CD4-positive, alpha-beta T cell treated with Interleukin-17A for 4 hours (primary cell): ENCODE data around the gene TFF2.
A peak's percentile ranks its signal among the peaks of the same experiment; 100 is the strongest.

Source experiments
- DNase-seq: peaks from one replicate; pipeline ENCODE4 v3.0.0-alpha.2; 2020; ENCODE audit warnings: mixed read lengths

Gene TFF2

DNA sequence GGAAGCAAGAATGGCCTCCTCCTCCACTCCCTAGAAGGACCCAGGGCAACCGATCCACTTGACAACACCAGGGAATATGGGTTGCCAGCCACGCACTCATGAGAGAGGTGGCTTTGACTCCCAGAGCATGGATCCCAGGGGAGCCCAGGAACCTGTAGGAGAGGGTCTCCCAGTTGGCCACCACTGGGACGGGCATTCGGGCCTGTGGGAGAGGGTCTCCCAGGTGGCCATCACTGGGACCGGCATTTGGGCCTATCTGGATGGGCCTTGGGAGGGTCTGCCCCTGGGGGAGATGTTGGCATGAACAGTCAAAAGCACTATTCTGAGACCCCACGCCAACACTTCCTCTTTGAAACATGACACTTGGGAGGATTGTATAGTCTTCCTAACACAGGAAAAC lies 15.0 kb upstream of the TFF2 start:
- no peak for DNase-seq

DNA sequence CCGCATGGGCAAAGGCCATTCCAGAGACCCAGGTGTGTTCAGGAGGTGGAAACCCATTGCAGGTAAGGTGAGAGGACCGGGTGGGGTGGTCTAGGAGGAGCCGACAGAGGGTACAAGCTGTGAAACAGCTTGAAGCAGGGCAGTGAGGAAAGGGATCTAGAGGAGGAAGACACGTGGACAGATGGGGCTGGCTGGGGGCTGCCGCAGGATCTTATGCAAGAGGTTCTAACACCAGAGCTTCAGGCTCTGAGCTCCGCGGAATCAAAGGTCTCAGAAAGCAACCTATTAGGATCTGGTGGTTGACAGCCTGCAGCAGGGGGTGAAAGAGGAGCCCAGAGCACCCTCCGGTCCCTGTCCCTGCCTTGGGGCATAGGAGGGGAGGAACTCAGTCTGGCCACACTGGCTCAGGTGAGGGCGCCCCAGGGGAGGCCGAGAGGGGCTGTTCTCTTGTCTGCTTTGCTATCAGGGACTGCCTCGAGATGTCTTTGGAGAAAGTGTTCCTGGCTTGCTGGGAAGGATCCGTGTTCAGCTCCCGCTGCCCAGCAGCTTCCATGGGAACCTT lies 13.6 kb upstream of the TFF2 start:
- DNase-seq, result no peak

DNA sequence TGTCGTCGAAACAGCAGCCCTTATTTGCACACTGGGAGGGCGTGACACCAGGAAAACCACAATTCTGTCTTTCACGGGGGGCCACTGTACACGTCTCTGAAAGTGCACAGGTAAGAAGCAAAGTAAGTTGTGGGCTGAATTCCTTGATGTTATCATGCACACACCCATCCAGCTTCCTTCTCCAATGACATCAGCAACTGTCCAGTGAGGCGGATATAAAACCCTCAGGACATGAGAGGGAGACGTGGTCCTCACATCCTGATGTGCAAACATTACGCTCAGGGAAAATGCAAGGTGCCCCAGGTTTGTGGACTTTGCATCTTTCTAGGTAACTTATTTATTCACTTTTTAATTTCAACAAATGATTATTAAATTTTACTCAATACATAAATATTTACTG lies 12.5 kb upstream of the TFF2 start:
- no peak for DNase-seq

DNA sequence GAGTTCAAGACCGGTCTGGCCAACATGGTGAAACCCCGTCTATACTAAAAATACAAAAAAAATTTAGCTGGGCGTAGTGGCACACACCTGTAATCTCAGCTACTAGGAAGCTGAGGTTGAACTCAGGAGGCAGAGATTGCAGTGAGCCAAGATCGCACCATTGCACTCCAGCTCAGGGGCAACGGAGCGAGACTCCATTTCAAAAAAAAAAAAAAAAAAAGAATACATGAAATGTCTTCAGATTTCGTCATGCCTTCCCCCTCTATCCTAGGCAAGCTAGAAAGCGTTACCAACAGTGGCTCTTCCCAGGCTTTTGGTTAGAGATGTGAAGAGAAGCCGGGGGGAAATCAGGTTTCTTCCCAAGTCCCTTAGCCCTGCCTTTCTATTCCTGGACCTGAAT lies 11.9 kb upstream of the TFF2 start:
- DNase-seq, result no peak

DNA sequence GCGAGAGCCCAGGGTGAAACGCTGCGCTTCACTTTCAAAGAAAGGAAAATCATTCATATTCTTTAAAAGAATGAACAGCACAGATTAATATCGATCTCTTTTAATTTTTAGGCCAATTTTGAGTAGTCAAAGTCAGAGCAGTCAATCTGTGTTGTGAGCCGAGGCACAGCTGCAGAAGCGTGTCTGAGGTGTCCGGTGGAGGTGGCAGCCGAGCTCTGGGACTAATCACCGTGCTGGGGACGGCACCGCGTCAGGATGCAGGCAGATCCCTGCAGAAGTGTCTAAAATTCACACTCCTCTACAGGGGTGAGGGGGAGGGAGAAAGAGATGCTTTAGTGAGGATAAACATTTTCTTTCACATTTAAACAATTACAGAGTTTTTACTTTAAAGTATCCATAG lies 11.4 kb upstream of the TFF2 start:
- no peak for DNase-seq

DNA sequence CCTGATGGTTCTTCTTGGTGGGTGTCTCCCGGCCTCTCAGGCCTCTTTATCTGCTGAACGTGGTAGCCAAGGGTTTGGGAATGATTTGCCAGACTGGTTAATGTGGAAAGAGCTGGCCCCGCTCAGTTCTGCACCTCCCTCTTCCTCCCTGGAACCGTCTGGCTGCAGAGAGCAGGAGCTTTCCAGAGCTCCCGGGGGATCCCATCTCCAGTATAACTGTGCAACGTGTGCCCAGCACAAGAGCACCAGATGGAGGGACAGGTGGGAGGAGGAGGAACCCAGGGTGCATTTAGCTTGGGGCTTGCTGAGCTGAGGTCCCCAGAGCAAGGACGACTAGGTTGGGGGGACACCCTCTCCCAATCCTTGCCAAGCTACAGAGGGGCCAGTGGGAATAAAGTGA lies 10.5 kb upstream of the TFF2 start:
- DNase-seq, result no peak

DNA sequence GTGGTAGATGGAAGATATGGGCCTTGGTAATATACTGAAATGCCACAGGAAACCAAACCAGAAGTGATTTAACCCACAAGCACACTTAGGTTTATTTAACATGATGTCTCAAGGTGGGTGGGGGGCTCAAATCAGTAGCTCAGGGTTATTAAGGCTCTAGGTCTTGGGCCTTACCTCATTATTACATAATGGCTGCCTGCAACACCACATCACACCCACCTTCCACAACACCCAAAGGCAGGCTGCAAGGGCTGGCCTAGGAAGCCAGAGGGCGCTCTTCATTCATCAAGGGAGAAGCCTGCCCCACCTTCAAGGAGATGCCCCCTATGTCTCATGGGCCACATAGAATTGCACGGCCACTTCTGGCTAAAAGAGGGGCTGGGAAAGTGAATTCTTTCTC lies 9.5 kb upstream of the TFF2 start:
- DNase-seq, result peak; percentile 15

DNA sequence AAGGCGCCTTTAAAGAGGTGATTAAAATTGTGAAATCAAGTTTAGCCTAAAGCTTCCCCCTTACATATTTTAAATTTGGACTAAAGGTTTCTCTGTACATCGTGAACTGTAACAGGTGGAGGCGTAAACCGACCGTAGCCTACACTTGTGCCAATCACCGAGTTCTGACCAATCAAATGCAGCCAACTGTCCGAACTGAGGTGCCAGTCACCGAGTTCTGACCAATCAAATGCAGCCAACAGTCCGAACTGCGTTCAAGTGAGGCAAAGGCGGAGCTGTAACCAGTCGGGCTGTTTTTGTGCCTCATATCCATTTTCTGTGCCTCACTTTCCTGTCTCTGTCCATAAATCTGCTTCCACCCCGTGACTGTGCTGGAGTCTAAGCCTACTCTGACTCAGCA lies 8.1 kb upstream of the TFF2 start:
- DNase-seq, result no peak

DNA sequence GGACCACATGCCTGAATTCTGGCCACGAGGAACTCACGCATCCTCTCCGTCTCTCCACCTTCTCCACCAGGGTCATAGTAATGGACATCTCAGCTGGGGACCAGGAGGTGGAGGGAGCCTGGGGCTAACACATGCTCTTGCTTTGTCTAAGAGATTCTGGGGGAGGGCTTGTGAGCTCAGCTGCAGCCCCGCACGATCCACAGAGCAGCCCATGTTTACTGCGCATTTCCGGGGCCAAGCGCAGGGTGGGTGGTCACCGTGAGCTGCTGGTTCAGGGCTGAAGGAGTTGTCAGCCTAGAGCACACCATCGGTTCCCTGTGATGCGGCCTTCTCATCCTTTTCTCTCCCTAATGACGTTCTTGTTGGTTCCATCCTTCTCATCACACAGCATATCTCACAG lies 7.5 kb upstream of the TFF2 start:
- no peak for DNase-seq

DNA sequence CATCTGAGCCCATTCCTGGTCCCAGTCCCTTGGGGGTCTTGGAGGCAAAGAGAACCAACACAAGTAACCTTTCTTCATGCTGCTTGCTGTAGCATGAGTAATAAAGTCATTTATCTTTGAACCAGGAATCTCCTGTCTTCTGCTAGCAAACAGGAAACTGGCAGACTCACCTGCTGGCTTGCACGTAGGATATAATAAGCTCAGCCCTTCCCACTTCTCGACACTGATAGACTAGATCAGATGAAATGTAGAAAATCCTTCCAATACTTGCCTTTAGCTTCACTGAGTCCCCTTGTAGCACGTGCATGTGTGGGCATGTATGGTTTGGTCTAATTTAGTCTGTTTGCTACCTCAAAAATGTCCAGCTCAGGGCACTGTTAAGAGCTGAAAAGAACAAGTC lies 6.5 kb upstream of the TFF2 start:
- no peak for DNase-seq

DNA sequence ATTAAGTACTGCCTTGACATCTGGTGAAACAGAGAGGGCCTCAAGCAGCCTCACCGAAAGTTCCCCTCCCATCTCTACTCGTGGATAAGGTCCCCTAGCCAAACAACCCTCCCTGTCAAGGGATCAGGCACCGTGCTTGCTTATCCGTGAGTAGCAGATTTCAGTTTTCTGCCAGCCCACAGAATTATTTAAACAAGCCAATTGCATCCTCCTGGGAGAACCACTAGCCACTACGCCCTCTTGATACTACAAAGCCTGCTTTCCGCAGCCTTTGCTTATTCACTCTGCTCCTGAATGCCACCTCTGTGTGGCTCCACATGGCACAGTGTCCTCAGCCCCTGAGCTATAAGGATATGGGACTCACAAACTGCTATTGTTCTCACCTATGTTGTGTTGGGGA lies 5.9 kb upstream of the TFF2 start:
- DNase-seq, result no peak

DNA sequence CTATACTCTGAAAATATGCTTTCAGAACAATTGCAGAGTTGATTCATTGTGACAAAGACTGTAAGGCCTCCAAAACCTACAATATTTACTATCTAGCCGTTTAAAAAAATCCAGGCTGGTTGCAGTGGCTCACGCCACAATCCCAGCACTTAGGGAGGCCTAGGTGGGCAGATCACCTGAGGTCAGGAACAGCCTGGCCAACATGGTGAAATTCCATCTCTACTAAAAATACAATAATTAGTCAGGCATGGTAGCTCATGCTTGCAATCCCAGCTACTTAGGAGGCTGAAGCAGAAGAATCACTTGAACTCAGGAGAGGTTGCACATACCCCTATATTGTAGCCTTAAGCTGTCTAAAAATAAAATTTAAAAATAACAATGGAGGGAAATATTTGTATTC lies 5.3 kb upstream of the TFF2 start:
- no peak for DNase-seq

DNA sequence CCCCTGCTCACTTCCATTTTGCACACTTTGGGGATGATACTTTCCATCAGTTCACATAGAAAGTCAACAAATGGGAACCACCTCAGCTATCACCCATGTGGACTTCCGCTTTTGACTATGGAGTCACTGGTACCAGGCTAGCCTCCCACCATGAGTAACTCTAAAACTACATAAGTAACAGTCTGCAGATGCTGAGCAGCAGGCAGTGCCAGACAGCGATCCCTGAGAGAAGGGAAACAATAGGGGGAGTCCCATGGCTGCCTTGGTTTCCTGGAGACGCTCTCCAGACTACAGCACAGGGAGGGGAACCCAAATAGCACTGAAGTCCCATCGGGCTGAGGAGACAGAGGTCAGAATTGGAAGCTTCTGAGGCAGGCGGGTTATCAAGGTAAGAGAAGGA lies 2.8 kb upstream of the TFF2 start:
- DNase-seq, result no peak

DNA sequence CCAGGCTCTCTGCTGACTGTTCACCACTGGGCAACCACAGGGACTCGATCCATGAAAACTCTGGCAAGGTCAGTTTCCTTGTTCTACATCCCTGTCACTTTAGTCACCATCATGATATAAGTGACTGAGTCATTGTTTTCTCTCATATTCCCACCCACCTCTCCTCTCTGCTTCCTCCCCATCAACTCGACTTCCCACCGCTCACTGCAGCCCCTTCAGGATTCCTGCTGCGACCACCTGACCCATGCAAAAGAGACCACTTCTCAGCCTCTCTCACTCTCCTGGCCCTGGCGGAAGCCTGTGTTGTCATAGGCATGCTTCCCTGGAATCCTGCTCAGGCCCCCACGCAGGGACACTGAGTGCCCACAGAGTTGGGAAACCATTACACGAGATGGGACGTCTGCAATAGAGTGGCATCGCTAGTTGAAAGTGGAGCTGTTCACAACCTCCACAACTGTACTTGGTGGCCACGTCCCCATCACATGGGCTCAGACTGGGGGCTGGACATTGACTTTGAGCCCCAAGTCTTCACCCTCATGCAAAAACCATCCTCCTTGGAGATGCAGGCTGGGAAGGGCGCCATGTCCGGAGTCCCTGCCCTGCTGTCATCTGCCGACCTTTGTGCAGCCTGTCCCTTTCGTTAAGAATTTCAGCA lies 1.8 kb upstream of the TFF2 start:
- DNase-seq, result no peak

DNA sequence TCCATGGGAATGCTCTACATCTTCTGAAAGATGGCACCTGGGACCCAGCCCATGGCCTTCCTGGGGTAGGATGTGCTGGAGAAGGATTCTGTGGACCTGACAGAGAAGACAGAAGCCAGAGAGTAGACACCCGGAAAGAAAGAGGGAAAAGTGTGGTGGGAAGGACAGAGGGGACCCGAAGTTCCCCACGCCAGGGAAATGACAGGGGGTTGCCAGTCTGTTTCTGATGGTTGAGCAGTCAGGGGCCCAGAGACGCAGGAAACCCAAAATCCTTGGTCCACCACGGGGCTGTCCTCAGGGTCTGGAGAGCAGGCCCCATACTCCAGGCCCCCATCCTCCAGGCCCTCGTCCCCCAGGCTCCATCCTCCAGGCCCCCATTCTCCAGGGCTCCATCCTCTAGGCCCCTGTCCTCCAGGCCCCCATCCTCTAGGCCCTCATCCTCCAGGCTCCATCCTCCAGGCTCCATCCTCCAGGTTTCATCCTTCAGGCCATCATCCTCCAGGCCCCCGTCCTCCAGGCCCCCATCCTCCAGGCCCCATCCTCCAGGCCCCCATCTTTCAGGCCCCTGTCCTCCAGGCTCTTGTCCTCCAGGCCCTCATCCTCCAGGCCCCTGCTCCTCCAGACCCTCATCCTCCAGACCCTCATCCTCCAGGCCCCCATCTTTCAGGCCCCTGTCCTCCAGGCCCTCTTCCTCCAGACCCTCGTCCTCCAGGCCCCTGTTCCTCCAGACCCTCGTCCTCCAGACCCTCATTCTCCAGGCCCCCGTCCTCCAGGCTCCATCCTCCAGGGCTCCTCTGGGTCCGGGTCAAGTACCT lies 1.0 kb upstream of the TFF2 start:
- DNase-seq, result no peak

DNA sequence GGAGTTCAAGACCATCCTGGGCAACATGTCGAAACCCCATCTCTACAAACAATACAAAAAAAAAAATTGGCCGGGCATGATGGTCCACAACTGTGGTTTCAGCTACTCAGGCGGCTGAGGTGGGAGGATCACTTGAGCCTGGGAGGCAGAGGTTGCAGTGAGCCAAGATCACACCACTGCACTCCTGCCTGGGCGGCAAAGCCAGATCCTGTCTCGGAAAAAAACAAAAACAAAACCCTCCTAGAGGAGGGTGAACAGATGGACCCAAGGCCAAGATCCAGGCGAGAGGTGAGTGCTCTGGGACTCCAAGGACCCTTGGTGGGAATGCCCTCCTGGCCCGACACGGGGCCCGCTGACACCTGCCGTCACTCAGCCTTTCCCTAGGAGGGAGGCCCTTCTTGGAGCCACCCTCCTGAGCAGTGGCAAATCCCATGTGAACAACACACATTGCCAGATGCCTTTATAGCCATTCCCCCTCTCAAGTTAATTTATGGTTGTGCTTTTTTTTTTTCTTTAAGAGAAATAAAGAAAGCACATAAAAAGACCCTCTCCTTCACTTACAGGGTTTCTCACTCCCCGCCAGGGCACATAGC lies 380 bp downstream of the TFF2 start:
- no peak for DNase-seq

DNA sequence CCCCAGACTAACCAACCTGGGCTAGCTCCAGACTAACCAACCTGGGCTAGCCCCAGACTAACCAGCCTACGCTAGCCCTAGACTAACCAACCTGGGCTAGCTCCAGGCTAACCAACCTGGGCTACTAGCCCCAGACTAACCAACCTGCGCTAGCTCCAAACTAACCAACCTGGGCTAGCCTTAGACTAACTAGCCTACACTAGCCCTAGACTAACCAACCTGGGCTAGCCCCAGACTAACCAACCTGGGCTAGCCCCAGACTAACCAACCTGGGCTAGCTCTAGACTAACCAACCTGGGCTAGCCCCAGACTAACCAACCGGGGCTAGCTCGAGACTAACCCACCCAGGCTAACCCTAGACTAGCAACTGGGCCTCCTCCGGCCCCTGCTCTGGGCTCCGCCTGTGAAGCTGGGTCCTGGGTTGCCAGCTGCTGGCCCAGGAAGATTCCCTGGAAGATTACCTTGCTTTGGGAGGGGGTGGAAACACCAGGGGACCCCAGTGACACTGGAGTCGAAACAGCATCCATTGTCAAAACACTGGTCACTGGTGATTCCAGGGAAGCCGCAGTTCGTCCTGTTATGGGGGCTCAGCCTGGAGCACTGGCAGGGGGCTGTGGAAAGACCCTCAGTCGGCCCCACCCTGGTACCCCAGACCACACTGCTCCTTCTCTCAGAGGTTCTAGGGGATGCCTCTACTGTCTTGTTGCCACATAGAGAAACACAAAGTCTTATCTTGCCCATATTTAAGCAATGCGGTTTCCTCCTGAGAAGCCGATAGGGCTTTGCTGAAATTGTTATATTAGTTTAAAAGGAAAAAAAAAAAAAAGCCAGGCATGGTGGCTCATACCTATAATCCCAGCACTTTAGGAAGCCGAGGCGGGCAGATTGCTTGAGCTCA lies 1.1 kb downstream of the TFF2 start:
- no peak for DNase-seq

DNA sequence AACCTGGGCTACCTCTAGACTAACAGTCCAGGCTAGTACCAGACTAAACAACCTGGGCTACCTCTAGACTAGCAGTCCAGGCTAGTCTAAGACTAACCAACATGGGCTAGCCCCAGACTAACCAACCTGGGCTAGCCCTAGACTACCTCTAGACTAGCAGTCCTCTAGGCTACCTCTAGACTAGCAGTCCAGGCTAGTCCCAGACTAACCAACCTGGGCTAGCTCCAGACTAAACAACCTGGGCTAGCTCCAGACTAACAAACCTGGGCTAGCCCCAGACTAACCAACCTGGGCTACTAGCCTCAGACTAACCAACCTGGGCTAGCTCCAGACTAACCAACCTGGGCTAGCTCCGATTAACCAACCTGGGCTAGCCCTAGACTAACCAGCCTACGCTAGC lies 2.0 kb downstream of the TFF2 start:
- DNase-seq, result no peak

DNA sequence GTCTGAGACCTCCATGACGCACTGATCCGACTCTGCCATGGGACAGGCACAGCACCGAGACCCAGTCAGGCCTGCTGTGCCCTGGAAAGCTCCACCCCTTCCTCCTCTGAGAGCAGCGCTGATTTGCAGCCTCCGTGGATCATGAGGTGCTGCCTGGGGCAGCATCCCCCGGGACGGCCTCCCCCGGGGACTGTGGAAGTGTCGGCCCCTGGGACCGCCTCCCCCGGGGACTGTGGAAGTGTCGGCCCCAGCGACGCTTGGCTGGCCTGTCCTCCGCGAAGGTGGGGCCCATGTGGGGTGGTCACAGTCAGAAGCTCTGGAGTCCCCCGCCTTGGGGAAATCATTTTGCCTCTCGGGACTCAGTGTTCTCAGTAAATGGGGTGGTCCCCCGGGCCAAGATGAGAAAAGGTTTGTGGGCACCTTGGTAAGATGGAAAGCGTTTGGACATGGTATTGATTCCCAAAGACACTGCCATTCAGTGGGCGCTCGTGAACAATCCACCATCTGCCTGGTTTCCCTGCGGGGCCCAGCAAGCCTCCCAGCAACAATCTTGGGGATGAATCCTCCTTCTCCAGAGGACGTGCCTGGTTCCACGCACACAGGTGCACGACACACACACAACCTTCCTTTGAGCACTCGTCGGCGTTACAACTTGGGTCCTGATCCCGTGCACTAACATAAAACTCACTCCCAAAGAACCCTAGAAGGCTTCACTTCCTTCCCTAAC lies 3.0 kb downstream of the TFF2 start:
- no peak for DNase-seq

DNA sequence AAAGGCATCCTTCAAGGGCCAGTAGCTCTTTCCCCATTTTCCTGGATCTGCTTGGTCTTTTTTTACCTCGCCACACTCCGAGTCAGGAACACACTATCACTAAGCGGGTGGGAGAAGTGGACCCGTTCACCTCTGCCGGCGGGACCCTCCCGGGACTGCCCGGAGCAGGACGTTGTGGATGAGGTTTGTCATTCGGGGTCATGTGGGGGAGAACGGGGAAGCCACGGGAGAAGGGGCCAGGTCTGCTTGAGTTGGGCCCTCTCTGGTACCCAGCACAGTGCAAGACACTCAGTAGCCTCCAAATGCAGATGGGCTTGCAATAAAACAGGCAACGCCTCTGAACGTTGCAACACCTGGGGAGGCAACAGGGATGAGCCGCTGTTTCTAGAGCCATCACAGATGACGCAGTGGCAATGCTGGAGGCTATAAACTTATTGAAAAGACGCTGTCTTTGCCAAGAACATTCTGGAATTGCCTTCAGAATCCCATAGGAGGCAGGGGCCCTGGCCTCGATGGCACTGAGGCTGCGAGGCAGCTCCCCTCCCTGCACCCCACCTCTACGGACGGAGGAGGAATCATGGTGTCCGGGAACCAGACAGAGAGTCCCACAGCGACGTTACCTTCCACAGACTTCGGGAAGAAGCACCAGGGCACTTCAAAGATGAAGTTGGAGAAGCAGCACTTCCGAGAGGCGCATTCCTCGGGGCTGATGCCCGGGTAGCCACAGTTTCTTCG lies 3.8 kb downstream of the TFF2 start:
- DNase-seq, result no peak

DNA sequence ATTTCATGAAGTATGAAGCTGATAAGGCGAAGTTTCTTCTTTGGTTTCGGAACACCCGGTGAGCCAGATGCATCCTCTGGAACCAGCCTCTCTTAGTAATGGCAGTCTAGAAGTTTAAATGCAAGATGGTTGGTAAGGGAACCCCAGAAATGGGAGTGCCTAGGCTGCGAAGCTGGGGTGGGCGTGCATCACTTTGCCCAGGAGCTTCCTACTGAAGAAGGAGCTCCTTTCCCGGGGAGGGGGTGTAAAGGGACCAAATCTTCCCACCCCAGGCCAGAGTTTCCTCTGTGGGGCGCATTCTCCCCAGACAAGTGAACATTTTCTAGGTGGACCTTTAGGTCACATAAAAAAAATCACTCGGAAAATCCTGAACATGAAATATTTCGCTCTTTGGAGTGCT lies 4.4 kb downstream of the TFF2 start:
- no peak for DNase-seq

DNA sequence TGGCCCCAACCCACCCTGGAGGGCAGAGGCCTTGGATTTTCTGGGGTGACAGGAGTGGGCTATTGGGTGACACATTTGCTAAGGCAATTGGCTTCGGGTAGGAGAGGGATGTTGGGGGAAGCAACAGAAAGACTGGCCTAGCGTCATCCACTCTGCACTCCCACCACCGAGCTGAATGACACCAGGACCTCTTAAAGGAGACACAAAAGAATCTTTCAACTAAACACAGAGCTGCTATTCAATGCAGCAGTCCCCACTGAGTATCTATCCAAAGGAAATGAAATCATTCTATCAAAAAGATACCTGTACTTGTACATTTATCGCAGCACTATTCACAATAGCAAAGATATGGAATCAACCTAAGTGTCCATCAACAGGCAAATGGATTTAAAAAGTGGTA lies 6.2 kb downstream of the TFF2 start:
- DNase-seq, result no peak
